ENCODE results near the gene ATP5F1A.
"Not testable (repeated sequence)": the region's sequence is repeated elsewhere in the genome, so short reads cannot be mapped to it uniquely, and the experiment has no call there.

The ATP5F1A gene

DNA sequence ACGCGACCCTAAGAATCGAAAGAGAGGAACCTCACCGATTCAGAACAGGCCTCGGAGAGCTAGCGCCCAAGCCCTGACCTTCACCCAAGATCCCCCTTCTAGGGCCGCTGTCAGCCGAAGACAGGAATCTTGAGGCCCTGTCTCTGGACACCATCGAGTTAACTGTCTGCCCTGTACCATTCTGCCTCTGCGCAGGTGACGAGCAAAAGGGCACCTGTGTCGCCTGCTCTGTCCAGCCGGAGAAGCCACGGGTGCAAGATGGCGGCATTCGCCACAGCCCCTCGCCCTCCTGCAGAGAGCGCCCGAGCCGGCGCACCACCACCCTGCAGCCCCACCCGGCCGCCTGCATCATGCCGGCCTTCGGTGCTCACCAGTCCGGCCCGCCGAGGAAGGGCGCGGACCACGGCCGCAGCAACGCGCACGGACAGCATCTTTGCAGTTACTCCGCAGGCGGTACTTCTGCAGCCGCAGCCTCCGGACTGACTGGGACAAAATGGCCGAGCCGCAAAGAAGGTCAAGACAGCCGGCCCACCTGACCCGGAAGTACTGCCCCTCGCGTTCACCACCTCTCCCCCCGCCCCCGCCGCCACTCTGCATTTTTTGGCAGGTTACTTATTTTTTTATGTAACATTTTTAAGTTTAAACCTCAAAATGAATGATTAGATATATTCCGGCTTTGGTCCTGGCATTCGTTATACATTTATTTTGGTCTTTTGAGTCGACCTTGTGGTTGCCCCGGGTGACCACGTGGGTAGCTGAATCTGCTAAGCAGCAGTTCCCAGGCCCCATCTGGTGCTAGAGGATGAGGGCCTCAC, at the start of gene ATP5F1A:
TSS of gene ATP5F1A (minus strand) at position 496 of the 815 bp plus-strand sequence. CDS start at position 431, 65 bp downstream.
- Mint-ChIP-seq H3K4me1 (ENCODE audit: low read depth) (no peaks in the 10 kb centered on the region), H3K27me3 (no peaks in the 10 kb centered on the region), H3K27ac (peak within 1 kb of the TSS; percentile 95), H3K36me3 (ENCODE audit: low read depth) (peaks cover 30% of the 10 kb centered on the region), H3K4me3 (peak within 1 kb of the TSS; percentile 93), H3K9me3 (no peaks in the 10 kb centered on the region)
- intact Hi-C loops (cut with micrococcal nuclease): no loop called here

DNA sequence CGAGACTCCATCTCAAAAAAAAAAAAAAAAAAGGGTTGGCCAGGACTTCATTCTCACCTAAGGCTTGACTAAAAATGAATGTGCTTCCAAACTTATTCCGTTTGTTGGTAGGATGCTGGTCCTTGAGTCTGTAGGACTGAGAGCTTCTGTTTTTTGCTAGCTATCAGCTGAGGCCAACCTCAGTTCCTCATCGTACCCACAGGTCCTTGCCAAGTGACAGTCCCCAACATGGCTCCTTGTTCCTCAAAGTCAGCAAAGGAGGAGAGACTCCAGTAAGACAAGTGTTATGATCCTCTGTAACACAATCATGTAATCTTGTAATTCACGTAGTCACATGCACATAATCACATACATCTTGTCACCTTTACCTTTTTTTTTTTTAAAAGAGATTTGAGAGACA, 43.1 kb upstream of the ATP5F1A start:
- Mint-ChIP-seq H3K4me1 (ENCODE audit: low read depth) (peaks cover 5% of the 10 kb centered on the region), H3K4me3 (no peak overlapping the region), H3K27me3 (no peaks in the 10 kb centered on the region), H3K36me3 (ENCODE audit: low read depth) (no peaks in the 10 kb centered on the region), H3K9me3 (no peaks in the 10 kb centered on the region), H3K27ac (no peak overlapping the region)
- intact Hi-C loops (cut with micrococcal nuclease): no loop called here

DNA sequence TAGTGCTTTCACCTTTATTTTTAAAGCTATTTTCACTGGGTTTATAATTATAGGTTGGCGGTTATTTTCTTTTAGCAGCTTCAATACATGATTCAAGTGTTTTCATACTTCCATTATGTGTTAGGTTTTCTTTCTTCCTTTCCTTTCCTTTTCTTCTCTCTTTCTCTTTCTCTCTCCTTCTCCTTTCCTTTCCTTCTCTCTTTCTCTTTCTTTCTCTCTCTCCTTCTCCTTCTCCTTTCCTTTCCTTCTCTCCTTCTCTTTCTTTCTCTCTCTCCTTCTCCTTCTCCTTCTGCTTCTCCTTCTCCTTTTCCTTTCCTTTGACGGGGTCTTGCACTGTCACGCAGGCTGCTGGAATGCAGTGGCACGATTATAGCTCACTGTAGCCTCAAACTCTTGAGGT, 42.1 kb upstream of the ATP5F1A start:
- intact Hi-C loops (cut with micrococcal nuclease): no loop called here
- H3K27ac Mint-ChIP-seq: no peak overlapping the region
- peaks cover 5% of the 10 kb centered on the region for H3K4me1 Mint-ChIP-seq (ENCODE audit: low read depth)
- H3K27me3 Mint-ChIP-seq: no peaks in the 10 kb centered on the region
- H3K4me3 Mint-ChIP-seq: no peak overlapping the region
- H3K36me3 Mint-ChIP-seq (ENCODE audit: low read depth): no peaks in the 10 kb centered on the region
- no peaks in the 10 kb centered on the region for H3K9me3 Mint-ChIP-seq

DNA sequence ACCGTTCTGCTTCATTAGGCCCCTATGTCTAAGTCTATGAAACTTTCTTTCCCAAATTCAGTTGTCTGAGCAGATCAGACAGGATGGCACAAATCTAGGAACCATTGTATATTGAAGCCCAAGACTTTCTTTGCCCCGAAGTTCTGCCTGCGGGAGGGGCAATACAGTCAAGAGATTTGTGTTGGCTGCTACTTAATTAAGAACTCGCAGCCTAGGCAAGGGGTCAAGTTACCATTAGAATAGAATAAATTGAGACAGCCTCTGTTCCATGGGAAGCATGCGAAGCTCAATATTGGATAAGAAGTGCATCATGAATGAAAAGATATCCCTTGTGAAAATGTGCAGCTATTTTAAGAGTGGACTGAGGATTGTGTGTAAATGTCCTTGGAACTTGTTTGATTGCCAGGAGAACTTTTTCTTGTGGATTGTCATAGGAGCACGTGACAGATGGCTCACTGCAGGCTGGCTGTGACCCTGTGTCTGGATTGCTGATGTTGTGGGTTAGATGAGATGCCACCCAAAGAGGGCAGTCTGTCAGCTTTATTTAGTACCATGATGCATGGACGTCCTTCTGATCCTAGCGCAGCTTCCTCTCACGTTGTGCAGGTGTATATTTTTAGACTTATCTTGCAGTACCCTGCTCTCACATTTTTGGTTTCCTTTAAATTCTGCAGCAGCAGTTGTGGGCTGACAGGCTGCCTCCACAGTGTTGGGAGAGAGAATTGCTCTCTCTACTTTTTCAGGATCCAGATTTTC, 37.0 kb upstream of the ATP5F1A start:
- Mint-ChIP-seq H3K27me3 (no peaks in the 10 kb centered on the region), H3K36me3 (ENCODE audit: low read depth) (peaks cover 19% of the 10 kb centered on the region), H3K4me3 (no peak overlapping the region), H3K9me3 (no peaks in the 10 kb centered on the region), H3K4me1 (ENCODE audit: low read depth) (peaks cover under 1% of the 10 kb centered on the region), H3K27ac (no peak overlapping the region)
- intact Hi-C loops (cut with micrococcal nuclease): no loop called here

DNA sequence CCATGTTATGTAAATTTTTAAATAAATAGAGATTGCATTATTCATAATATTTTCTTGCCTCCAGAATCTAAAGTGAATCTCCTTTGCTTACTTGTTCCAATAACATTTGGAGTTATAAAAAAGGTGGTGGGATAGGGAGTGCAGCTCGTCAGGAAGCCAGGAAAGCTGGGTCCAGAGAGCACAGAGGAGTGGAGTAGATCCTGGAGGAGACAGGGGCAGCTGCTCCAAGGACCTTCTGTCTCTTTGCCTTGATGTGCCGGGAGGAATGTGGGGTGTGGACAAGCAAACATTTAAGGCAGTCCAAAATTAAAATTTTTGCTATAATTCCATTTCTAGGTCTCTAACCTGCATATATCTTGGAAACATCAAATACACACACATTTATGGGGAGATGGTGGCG, 35.4 kb upstream of the ATP5F1A start:
- H3K9me3 Mint-ChIP-seq: no peaks in the 10 kb centered on the region
- no peaks in the 10 kb centered on the region for H3K4me1 Mint-ChIP-seq (ENCODE audit: low read depth)
- intact Hi-C loops (cut with micrococcal nuclease): no loop called here
- peaks cover 33% of the 10 kb centered on the region for H3K36me3 Mint-ChIP-seq (ENCODE audit: low read depth)
- no peak overlapping the region for H3K4me3 Mint-ChIP-seq
- H3K27me3 Mint-ChIP-seq: no peaks in the 10 kb centered on the region
- H3K27ac Mint-ChIP-seq: no peak overlapping the region

DNA sequence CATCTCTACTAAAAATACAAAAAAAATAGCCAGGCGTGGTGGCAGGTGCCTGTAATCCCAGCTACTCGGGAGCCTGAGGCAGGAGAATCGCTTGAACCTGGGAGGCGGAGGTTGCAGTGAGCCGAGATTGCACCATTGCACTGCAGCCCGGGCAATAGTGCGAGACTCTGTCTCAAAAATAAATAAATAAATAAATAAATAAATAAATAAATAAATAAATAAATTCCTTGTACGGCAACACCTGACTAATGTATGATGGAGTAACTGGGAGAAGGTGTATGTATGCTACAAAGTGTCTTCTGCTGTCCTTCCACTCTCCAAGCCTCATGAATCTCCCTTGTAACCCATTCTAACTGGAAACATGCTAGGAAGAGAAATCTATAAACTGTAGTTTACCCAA, 32.5 kb upstream of the ATP5F1A start:
- H3K36me3 Mint-ChIP-seq (ENCODE audit: low read depth): peaks cover 56% of the 10 kb centered on the region
- H3K27me3 Mint-ChIP-seq; H3K4me1 Mint-ChIP-seq (ENCODE audit: low read depth); intact Hi-C loops (cut with micrococcal nuclease); H3K27ac Mint-ChIP-seq; H3K4me3 Mint-ChIP-seq; H3K9me3 Mint-ChIP-seq: not testable (repeated sequence)

DNA sequence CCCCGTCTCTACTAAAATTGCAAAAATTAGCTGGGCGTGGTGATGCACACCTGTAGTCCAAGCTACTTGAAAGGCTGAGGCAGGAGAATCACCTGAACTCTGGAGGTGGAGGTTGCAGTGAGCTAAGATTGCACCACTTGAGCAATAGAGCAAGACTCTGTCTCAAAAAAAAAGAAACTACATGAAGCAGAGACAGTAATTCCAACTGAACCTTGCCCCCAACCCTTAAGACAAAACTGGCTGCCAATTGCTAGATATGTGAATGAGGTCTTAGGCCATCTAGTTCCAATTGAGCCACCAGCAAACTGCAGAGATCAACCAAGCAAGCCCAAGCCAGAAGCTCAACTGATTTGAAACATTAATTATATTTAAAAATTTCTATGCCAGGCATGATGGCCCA, 32.0 kb upstream of the ATP5F1A start:
- H3K27me3 Mint-ChIP-seq: no peaks in the 10 kb centered on the region
- H3K27ac Mint-ChIP-seq: no peak overlapping the region
- H3K4me3 Mint-ChIP-seq: no peak overlapping the region
- H3K9me3 Mint-ChIP-seq: no peaks in the 10 kb centered on the region
- H3K36me3 Mint-ChIP-seq (ENCODE audit: low read depth): peaks cover 61% of the 10 kb centered on the region
- intact Hi-C loops (cut with micrococcal nuclease): no loop called here
- no peaks in the 10 kb centered on the region for H3K4me1 Mint-ChIP-seq (ENCODE audit: low read depth)

DNA sequence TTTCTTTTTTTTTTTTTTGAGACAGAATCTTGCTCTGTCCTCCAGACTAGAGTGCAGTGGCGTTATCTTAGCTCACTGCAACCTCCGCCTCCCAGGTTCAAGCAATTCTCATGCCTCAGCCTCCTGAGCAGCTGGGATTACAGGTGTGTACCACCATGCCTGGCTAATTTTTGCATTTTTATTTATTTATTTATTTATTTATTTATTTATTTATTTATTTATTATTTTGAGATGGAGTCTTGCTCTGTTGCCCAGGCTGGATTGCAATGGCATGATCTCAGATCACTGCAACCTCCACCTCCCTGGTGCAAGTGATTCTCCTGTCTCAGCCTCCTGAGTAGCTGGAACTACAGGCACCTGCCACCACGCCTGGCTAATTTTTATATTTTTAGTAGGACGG, 28.5 kb upstream of the ATP5F1A start:
- intact Hi-C loops (cut with micrococcal nuclease); H3K27me3 Mint-ChIP-seq; H3K9me3 Mint-ChIP-seq; H3K4me3 Mint-ChIP-seq; H3K4me1 Mint-ChIP-seq (ENCODE audit: low read depth); H3K27ac Mint-ChIP-seq: not testable (repeated sequence)
- H3K36me3 Mint-ChIP-seq (ENCODE audit: low read depth): peaks cover 91% of the 10 kb centered on the region

DNA sequence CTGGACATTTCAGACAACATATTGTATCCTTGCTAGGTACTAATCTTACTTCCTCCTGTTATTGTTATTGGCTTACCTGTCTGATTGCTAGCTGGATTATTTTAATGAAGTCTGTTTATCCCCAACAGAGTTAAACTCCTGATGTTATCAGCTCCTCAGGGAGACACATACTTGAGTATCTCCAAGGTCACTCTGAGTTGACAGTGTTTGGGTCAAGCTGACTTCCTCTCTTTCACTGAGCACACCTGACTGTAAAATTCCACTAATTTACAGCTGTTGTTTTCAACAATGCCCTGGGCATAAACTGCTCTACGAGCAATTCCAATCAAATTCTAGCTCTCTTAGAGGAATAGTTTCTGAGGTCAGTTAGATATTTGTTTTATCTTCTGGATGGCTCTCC, 15.7 kb upstream of the ATP5F1A start:
- Mint-ChIP-seq H3K27me3 (no peaks in the 10 kb centered on the region), H3K4me1 (ENCODE audit: low read depth) (no peaks in the 10 kb centered on the region), H3K27ac (no peak overlapping the region), H3K4me3 (no peak overlapping the region), H3K9me3 (no peaks in the 10 kb centered on the region), H3K36me3 (ENCODE audit: low read depth) (peaks cover 71% of the 10 kb centered on the region)
- intact Hi-C loops (cut with micrococcal nuclease): no loop called here

DNA sequence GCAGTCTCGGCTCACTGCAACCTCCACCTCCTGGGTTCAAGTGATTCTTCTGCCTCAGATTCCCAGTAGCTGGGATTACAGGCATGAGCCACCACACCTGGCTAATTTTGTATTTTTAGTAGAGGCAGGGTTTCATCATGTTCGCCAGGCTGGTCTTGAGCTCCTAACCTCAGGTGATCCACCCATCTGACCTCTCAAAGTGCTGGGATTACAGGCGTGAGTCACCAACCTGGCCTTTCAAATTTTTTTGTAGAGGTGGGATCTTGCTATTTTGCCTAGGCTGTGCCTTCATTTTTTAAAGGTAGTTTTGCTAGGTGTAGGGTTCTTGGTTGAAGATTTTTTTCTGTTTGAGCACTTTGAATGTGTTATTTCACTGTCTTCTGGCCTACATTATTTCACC, 12.3 kb upstream of the ATP5F1A start:
- H3K4me3 Mint-ChIP-seq: no peak overlapping the region
- peaks cover 77% of the 10 kb centered on the region for H3K36me3 Mint-ChIP-seq (ENCODE audit: low read depth)
- no peaks in the 10 kb centered on the region for H3K27me3 Mint-ChIP-seq
- H3K27ac Mint-ChIP-seq: no peak overlapping the region
- intact Hi-C loops (cut with micrococcal nuclease): no loop called here
- no peaks in the 10 kb centered on the region for H3K9me3 Mint-ChIP-seq
- no peaks in the 10 kb centered on the region for H3K4me1 Mint-ChIP-seq (ENCODE audit: low read depth)

DNA sequence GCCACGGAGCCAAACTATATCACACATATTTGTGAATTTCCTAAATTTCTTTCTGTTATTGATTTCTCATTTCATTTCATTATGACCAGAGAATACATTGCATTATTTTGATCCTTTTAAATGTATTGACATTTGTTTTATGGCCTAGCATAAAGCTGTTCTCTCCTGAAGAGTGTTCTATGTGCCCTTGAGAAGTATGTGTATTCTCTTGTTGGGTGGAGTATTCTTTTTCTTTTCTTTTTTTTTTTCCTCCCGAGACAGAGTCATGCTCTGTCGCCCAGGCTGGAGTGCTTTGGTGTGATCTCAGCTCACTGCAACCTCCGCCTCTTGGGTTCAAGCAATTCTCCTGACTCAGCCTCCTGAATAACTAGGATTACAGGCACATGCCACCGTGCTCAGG, 11.3 kb upstream of the ATP5F1A start:
- H3K9me3 Mint-ChIP-seq: no peaks in the 10 kb centered on the region
- H3K4me1 Mint-ChIP-seq (ENCODE audit: low read depth): peaks cover 7% of the 10 kb centered on the region
- H3K4me3 Mint-ChIP-seq: no peak overlapping the region
- no peak overlapping the region for H3K27ac Mint-ChIP-seq
- H3K36me3 Mint-ChIP-seq (ENCODE audit: low read depth): peaks cover 70% of the 10 kb centered on the region
- no peaks in the 10 kb centered on the region for H3K27me3 Mint-ChIP-seq
- intact Hi-C loops (cut with micrococcal nuclease): loop anchor here (10.0 kb wide), 1 partner anchor 425 kb away; no protein-coding TSS in a partner anchor

DNA sequence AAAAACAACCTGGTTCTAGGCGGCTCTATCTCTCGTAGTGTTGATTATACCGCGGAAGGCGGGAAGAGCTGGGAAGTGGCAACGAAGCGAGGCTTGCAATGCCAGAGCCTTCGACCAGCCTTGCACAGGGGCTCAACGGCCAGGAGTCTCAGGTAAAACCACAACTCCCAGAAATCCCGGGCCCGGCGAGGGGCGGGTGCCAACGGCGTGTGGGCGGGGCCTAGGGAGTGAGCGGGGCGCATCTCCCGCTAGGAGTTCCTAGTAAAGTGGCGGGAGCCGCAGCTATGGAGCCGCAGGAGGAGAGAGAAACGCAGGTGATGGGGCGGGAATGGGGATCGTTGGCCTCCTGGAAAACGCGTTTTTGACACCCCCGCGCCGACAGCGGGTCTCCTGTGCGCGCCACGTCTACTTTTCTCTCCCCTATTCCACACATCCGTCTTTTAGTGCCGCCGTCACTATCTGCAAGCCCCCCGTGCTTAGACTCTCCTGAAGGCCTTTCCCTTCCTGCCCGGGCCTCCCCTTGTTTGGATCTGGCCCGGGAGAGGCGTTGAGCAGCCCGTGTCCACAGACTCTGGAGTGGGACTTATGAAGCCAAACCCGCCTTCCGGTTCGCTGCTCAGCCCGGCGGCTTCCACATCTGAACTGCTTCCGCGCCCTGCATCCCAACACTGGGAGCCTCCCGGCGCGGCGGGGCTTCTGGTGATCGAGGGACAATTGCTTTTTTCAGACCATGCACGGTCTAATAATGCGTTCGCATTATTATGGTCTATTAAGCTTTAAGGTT, 6.2 kb upstream of the ATP5F1A start, which contains the start of gene HAUS1:
TSS of gene HAUS1 (plus strand) at position 258 of the 784 bp plus-strand sequence. CDS start at position 285, 27 bp downstream.
- Mint-ChIP-seq H3K4me3 (peak within 1 kb of the TSS; percentile 99), H3K27ac (peak within 1 kb of the TSS; percentile 89), H3K4me1 (ENCODE audit: low read depth) (peaks cover 13% of the 10 kb centered on the region), H3K27me3 (no peaks in the 10 kb centered on the region), H3K9me3 (no peaks in the 10 kb centered on the region), H3K36me3 (ENCODE audit: low read depth) (peaks cover 33% of the 10 kb centered on the region)
- intact Hi-C loops (cut with micrococcal nuclease): loop anchor here (5.0 to 10.0 kb wide), 2 partner anchors 73 to 420 kb away; no protein-coding TSS in a partner anchor

DNA sequence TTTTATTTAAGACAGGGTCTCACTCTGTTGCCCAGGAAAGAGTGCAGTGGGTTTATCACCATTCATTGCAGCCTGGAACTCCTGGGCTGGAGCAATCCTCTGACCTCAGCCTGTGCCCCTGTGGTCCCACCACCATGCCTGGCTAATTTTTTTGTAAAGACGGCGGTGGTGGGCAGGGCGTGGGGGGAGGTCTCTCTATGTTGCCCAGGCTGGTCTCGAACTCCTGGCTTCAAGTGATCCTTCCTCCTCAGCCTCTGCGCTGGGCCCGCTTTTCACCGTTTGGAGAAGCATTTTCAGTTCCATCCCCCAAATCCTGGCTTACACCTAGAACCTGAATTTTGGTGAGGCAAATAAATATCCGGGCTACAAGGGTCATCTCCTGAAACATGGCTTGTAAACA, 1.4 kb upstream of the ATP5F1A start:
- Mint-ChIP-seq H3K27ac (no peak overlapping the region), H3K9me3 (no peaks in the 10 kb centered on the region), H3K4me3 (no peak overlapping the region), H3K4me1 (ENCODE audit: low read depth) (peaks cover 6% of the 10 kb centered on the region), H3K36me3 (ENCODE audit: low read depth) (peaks cover 19% of the 10 kb centered on the region), H3K27me3 (no peaks in the 10 kb centered on the region)
- intact Hi-C loops (cut with micrococcal nuclease): no loop called here

DNA sequence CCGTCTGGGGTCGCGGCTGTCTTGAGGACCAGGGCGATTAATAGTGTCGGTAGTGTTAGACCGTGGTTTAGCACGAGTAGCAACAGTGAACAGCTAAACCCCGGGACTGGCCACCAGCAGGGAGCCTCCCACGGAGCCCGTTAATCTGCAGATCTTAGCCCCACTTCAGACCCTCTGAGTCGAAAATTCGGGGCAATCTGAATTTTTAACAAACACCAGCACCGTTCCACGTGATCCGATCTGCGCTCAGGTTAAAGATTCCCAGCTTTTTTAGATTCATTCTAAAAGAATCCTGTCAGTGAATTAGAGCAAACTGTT, 479 bp upstream of the ATP5F1A start:
- intact Hi-C loops (cut with micrococcal nuclease): no loop called here
- no peaks in the 10 kb centered on the region for H3K9me3 Mint-ChIP-seq
- H3K27me3 Mint-ChIP-seq: no peaks in the 10 kb centered on the region
- peaks cover under 1% of the 10 kb centered on the region for H3K4me1 Mint-ChIP-seq (ENCODE audit: low read depth)
- H3K36me3 Mint-ChIP-seq (ENCODE audit: low read depth): peaks cover 24% of the 10 kb centered on the region
- peak overlapping the region; percentile 93 for H3K4me3 Mint-ChIP-seq
- H3K27ac Mint-ChIP-seq: peak overlapping the region; percentile 95

Measured in dendritic cell treated with granulocyte-macrophage colony-stimulating factor and Interleukin-4, amounts not matched to agents 40 ng/mL and 50 ng/mL, for 4 days (primary cell).